HCT116 (cell line): ENCODE data around the gene DAZAP2. TPM values are rescaled to one million over a fixed set of nuclear protein-coding genes. Genes with fewer than 3 reads are reported as not detected.

Experiments
- ATAC-seq: fragments of 200-7000 bp; cut with Tn5 transposase; 2 replicates; pipeline ENCODE4 v1.9.1; 2020; ENCODE audit warnings: mild to moderate bottlenecking, moderate library complexity
- BruUV-seq: library from RNA; stranded (reverse); fragments of 400-500 nt; replicated peaks from 2 replicates; lab custom pipeline; 2021; lab: Mats Ljungman, UMichigan
- CTCF ChIA-PET: fragments of 300-600 bp; sonication (Branson Sonifier 250); formaldehyde crosslinking; loops from one replicate; lab custom pipeline; 2021; ENCODE audit warnings: antibody characterized with exemption; lab: Charles Lee
- POLR2A ChIA-PET: fragments of 300-600, 350-600 bp; sonication (Branson Sonifier 250); formaldehyde crosslinking; loops from one replicate; lab custom pipeline; 2021; ENCODE audit warnings: antibody characterized with exemption; lab: Charles Lee
- RAD21 ChIA-PET, 2 experiments: fragments of 300-600 bp; sonication (Branson Sonifier 250); formaldehyde crosslinking; loops; one replicate each; lab custom pipeline; 2023; ENCODE audit warnings: low total read pairs in 2 of 2; ENCODE audit not compliant: uncharacterized antibody in 2 of 2, unreplicated experiment in 2 of 2, low non-redundant PET in 1 of 2; lab: Charles Lee
- DNase-seq: peaks from one replicate; pipeline ENCODE4 v3.0.0-alpha.2; 2010; ENCODE audit warnings: low read depth, low spot score
- H2AFZ ChIP-seq: fragments of 200-600 bp; shearing (Covaris generic), sonication (generic); 2 replicates; pipeline ENCODE4 v1.6.1; 2017; ENCODE audit warnings: low read depth, mixed run types, mixed read lengths, antibody characterized with exemption, low read length; ENCODE audit not compliant: poor library complexity, severe bottlenecking
- H3K27ac ChIP-seq: 2 replicates; pipeline ENCODE4 v1.5.1; 2012; ENCODE audit warnings: low read depth, low read length
- H3K27me3 ChIP-seq: fragments of 200-600 bp; sonication (generic); 2 replicates; pipeline ENCODE4 v1.6.1; 2016; ENCODE audit warnings: mixed run types, low read length, mixed read lengths; ENCODE audit not compliant: insufficient read depth
- H3K36me3 ChIP-seq, 2 experiments: fragments of 200-500 bp in 1 of 2; fragments of 200-600 bp in 1 of 2; sonication (Bioruptor generic) in 1 of 2; sonication (generic) in 1 of 2; 2 replicates each; pipeline versions ENCODE4 v1.5.1 to v1.6.1; 2014 to 2016; ENCODE audit warnings: low read length in 2 of 2, inconsistent platforms in 1 of 2, mixed read lengths in 1 of 2, mixed run types in 1 of 2; ENCODE audit not compliant: insufficient read depth in 2 of 2, control insufficient read depth in 1 of 2
- H3K4me1 ChIP-seq, 2 experiments: fragments of 200-600 bp in 1 of 2; sonication (generic) in 1 of 2; 2 replicates each; pipeline versions ENCODE4 v1.5.1 to v1.6.1; 2012 to 2017; ENCODE audit warnings: low read length in 2 of 2, inconsistent platforms in 1 of 2, mild to moderate bottlenecking in 1 of 2, mixed read lengths in 1 of 2, mixed run types in 1 of 2, moderate library complexity in 1 of 2; ENCODE audit not compliant: insufficient read depth in 2 of 2, control insufficient read depth in 1 of 2
- H3K4me2 ChIP-seq: fragments of 200-600 bp; sonication (generic); 2 replicates; pipeline ENCODE4 v1.6.1; 2017; ENCODE audit warnings: mixed run types, low read length, mixed read lengths
- H3K4me3 ChIP-seq, 2 experiments: fragments of 200-600 bp in 1 of 2; sonication (generic) in 1 of 2; replicated peaks in 1 of 2; 2 replicates each; pipeline ENCODE4 v1.5.1; 2011 to 2016; ENCODE audit warnings: low read length in 2 of 2, control low read depth in 1 of 2, low read depth in 1 of 2, mild to moderate bottlenecking in 1 of 2, mixed read lengths in 1 of 2, mixed run types in 1 of 2
- H3K79me2 ChIP-seq: fragments of 200-600 bp; sonication (generic); 2 replicates; pipeline ENCODE4 v1.6.1; 2017; ENCODE audit warnings: mild to moderate bottlenecking, mixed run types, low read length, moderate library complexity, mixed read lengths; ENCODE audit not compliant: insufficient read depth
- H3K9ac ChIP-seq: fragments of 200-600 bp; sonication (generic); 2 replicates; pipeline ENCODE4 v1.6.1; 2016; ENCODE audit warnings: low read length, mixed read lengths
- H3K9me2 ChIP-seq: fragments of 200-600 bp; sonication (generic), shearing (Covaris generic); 2 replicates; pipeline ENCODE4 v1.6.1; 2017; ENCODE audit warnings: mixed run types, mild to moderate bottlenecking, moderate library complexity; ENCODE audit not compliant: insufficient read depth
- H3K9me3 ChIP-seq, 2 experiments: fragments of 200-500 bp in 1 of 2; fragments of 200-600 bp in 1 of 2; sonication (Bioruptor generic) in 1 of 2; sonication (generic) in 1 of 2; 2 replicates each; pipeline ENCODE4 v1.6.1; 2014 to 2017; ENCODE audit warnings: low read length in 2 of 2, mixed read lengths in 2 of 2, inconsistent platforms in 1 of 2, low read depth in 1 of 2, mild to moderate bottlenecking in 1 of 2, mixed run types in 1 of 2, moderate library complexity in 1 of 2; ENCODE audit not compliant: control insufficient read depth in 1 of 2, insufficient read depth in 1 of 2
- H4K20me1 ChIP-seq: fragments of 200-600 bp; sonication (generic), shearing (Covaris generic); 2 replicates; pipeline ENCODE4 v1.6.1; 2017; ENCODE audit warnings: mixed run types, mild to moderate bottlenecking, moderate library complexity; ENCODE audit not compliant: insufficient read depth
- CBX3 ChIP-seq: IDR thresholded peaks from 2 replicates; pipeline ENCODE4 v1.6.1; 2012; ENCODE audit warnings: low read depth
- CEBPB ChIP-seq: IDR thresholded peaks from 2 replicates; pipeline ENCODE4 v1.6.1; 2012; ENCODE audit warnings: low read depth
- CTCF ChIP-seq, 3 experiments: fragments of 200-600 bp in 1 of 3; sonication (generic) in 1 of 3; IDR thresholded peaks in 2 of 3; conservative IDR thresholded peaks in 1 of 3; 2 replicates each; pipeline ENCODE4 v1.5.1; 2012 to 2017; ENCODE audit warnings: low read depth in 2 of 3, low read length in 2 of 3, antibody characterized with exemption in 1 of 3, borderline replicate concordance in 1 of 3, control low read depth in 1 of 3, mild to moderate bottlenecking in 1 of 3, mixed read lengths in 1 of 3, mixed run types in 1 of 3, moderate library complexity in 1 of 3; ENCODE audit not compliant: insufficient read depth in 1 of 3
- EGR1 ChIP-seq: IDR thresholded peaks from 2 replicates; pipeline ENCODE4 v1.6.1; 2012; ENCODE audit warnings: low read depth
- ELF1 ChIP-seq: IDR thresholded peaks from 2 replicates; pipeline ENCODE4 v1.6.1; 2012; ENCODE audit warnings: low read depth, borderline replicate concordance
- EZH2 ChIP-seq: fragments of 200-600 bp; sonication (generic); IDR thresholded peaks from 2 replicates; pipeline ENCODE4 v1.6.1; 2017; ENCODE audit warnings: antibody characterized with exemption, mixed run types
- EZH2phosphoT487 ChIP-seq: fragments of 200-600 bp; IDR thresholded peaks from 2 replicates; pipeline ENCODE4 v1.6.1; 2018; ENCODE audit warnings: antibody characterized with exemption, borderline replicate concordance
- FOSL1 ChIP-seq: IDR thresholded peaks from 2 replicates; pipeline ENCODE4 v1.6.1; 2012; ENCODE audit warnings: low read depth
- JUND ChIP-seq: IDR thresholded peaks from 2 replicates; pipeline ENCODE4 v1.6.1; 2012
- POLR2AphosphoS5 ChIP-seq: IDR thresholded peaks from 2 replicates; pipeline ENCODE4 v1.6.1; 2011; ENCODE audit warnings: mild to moderate bottlenecking, low read depth, low read length, moderate library complexity
- REST ChIP-seq: IDR thresholded peaks from 2 replicates; pipeline ENCODE4 v1.6.1; 2012; ENCODE audit warnings: low read depth
- TCF7L2 ChIP-seq: IDR thresholded peaks from 2 replicates; pipeline ENCODE4 v1.7.0; 2011; ENCODE audit warnings: borderline replicate concordance, inconsistent platforms; ENCODE audit not compliant: insufficient read depth, insufficient read length; ENCODE audit errors: extremely low read depth
- YY1 ChIP-seq: IDR thresholded peaks from 2 replicates; pipeline ENCODE4 v1.6.1; 2011; ENCODE audit warnings: low read length, low read depth, moderate library complexity, mild to moderate bottlenecking; ENCODE audit not compliant: insufficient replicate concordance; ENCODE audit errors: extremely low read depth
- ZBTB33 ChIP-seq: IDR thresholded peaks from 2 replicates; pipeline ENCODE4 v1.6.1; 2011; ENCODE audit warnings: mild to moderate bottlenecking, low read length, moderate library complexity; ENCODE audit not compliant: insufficient replicate concordance; ENCODE audit errors: extremely low read depth
- ZFX ChIP-seq: fragments of 450-650 bp; IDR thresholded peaks from 2 replicates; pipeline ENCODE4 v1.6.1; 2017
- ZNF274 ChIP-seq: fragments of 200-500 bp; sonication (Bioruptor generic); IDR thresholded peaks from 2 replicates; pipeline ENCODE4 v1.6.1; 2014; ENCODE audit warnings: mild to moderate bottlenecking, low read depth, low read length, inconsistent platforms
- intact Hi-C: fragments of 100-400 bp; cut with micrococcal nuclease; formaldehyde crosslinking; loops from 2 replicates; pipeline ENCODE4 v1.10.0; 2022
- total RNA-seq: library from RNA; stranded (reverse); gene quantifications from one replicate; pipeline ENCODE4 v1.2.1, GENCODE V29; 2021; ENCODE audit not compliant: unreplicated experiment
- TF ChIP-seq, protein P1 (sequence below): IDR thresholded peaks from 2 replicates; pipeline ENCODE4 v1.6.1; 2012
- TF ChIP-seq, protein P2 (sequence below): IDR thresholded peaks from 2 replicates; pipeline ENCODE4 v1.6.1; 2012

Gene DAZAP2
- total RNA-seq, 1 experiment from 2014 or later: 157 TPM

DNA sequence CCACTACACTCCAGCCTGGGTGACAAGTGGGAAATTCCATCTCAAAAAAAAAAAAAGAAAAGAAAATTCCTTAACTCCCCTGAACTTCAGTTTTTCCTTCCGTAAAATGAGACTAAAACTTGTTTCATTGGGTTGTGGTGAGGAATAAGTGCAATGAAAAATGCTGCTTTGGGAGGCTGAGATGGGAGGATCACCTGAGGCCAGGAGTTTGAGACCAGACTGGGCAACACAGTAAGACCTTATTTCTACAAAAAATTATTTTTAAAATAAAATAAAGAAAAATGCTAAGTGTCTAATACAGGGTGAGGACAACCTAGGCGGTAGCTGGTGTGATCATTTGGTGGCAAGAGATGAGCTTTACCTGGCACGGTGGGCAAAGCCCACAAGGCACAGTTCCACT lies 24.7 kb downstream of the DAZAP2 start (continued):
- TF ChIP-seq ZNF274 (no peak), JUND (no peak), TCF7L2 (no peak), CBX3 (no peak), ELF1 (no peak), POLR2AphosphoS5 (no peak), EGR1 (no peak)
- TF ChIP-seq, protein P1, sequence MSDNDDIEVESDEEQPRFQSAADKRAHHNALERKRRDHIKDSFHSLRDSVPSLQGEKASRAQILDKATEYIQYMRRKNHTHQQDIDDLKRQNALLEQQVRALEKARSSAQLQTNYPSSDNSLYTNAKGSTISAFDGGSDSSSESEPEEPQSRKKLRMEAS: no peak

GRCh38 chr12:51264297-51264696 lies 25.7 kb downstream of the DAZAP2 start:
- intact Hi-C loops: loop anchor here (10.0 kb wide), 1 partner anchor 499 kb away; the partner anchor contains the start of gene ATF1
- H3K9ac ChIP-seq: no peak overlapping the region
- DNase-seq (no peak), ATAC-seq (no peak)
- ChIA-PET RAD21 (no interaction called here), POLR2A (no interaction called here), CTCF (interaction anchor here (0.7 to 3.6 kb wide), 3 partner anchors 11 to 77 kb away, joined by 3 to 23 read pairs (median 23); no protein-coding TSS in a partner anchor)
- BruUV-seq: no TSS peak
- no peak overlapping the region for H2AFZ ChIP-seq
- H4K20me1 ChIP-seq: no peaks in the 10 kb centered on the region
- no peak overlapping the region for H3K4me3 ChIP-seq
- no peaks in the 10 kb centered on the region for H3K27me3 ChIP-seq
- H3K4me1 ChIP-seq: peaks cover 20 to 37% of the 10 kb centered on the region in 2 experiments
- H3K27ac ChIP-seq: no peak overlapping the region
- no peak overlapping the region for H3K4me2 ChIP-seq
- no peaks in the 10 kb centered on the region for H3K9me2 ChIP-seq
- H3K79me2 ChIP-seq: peaks cover 68% of the 10 kb centered on the region
- H3K9me3 ChIP-seq: no peaks in the 10 kb centered on the region
- peaks cover 0 to 6% of the 10 kb centered on the region in 2 experiments; a peak in 1 of 4 replicates for H3K36me3 ChIP-seq
- TF ChIP-seq CEBPB: no peak
- TF ChIP-seq, protein P2, sequence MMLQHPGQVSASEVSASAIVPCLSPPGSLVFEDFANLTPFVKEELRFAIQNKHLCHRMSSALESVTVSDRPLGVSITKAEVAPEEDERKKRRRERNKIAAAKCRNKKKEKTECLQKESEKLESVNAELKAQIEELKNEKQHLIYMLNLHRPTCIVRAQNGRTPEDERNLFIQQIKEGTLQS: no peak
- no peak for TF ChIP-seq REST
- TF ChIP-seq EGR1: no peak
- no peak for TF ChIP-seq FOSL1
- no peak for TF ChIP-seq CTCF (IDR thresholded peaks at IDR 0.05 in 2 of 3, conservative IDR thresholded peaks at IDR 0.05 in 1 of 3; ENCODE audit: borderline replicate concordance in 1 of 3, insufficient read depth in 1 of 3, low read depth in 2 of 3, low read length in 2 of 3)
- TF ChIP-seq EZH2: no peak
- TF ChIP-seq EZH2phosphoT487: no peak
- no peak for TF ChIP-seq ZBTB33
- no peak for TF ChIP-seq YY1
- TF ChIP-seq ZFX: no peak
- no peak for TF ChIP-seq CBX3
- TF ChIP-seq ELF1: no peak
- no peak for TF ChIP-seq JUND
- TF ChIP-seq ZNF274: no peak
